HG02588 (cell line): Measurements from ENCODE around the gene KRT36.

ENCODE experiments used
- ATAC-seq: cut with Tn5 transposase; IDR thresholded peaks from one replicate; pipeline ENCODE4 v1.9.1; 2021; ENCODE audit warnings: mild to moderate bottlenecking, moderate library complexity; ENCODE audit not compliant: unreplicated experiment

The KRT36 gene

DNA sequence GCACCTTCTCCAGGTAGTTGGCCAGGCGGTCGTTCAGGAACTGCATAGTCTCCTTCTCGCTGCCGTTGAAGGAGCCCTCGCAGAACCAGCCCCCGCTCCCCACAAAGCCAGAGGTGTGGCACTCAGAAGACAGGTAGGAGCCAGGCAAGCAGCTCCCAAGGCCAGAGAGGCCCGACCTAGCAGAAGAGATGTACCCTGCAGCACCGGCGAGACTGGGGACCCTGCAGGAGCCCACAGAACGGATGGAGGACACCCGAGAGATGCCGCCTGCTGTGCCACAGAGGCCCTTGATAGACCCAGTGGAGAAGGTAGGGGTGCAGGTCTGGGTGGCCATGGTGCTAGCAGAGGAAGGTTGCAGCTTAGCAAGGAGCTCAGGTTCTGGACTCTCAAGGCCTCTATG, at the start of gene KRT36:
TSS of gene KRT36 (minus strand) at position 380 of the 400 bp plus-strand sequence. CDS start at position 334, 46 bp downstream.
- no peak for ATAC-seq

DNA sequence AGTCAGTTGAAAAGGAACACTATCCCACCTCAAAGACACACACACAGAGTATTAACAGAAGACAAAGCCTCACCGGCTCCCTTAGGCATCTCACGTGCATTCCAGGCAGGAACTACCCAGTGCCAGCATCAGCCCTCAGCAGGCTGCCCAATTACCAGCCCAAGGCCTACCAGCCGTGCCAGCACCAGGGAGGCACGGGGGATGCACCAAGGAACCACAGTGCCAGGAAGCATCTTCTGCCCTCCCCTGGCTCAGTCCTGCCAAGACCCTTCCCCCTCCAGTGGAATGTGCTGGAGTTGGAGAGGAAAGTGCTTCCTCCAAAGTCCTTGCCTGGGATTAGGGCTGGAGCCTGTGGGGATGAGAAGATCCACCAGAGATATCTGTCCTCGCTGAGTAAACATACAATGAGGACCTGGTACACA, 49.4 kb upstream of the KRT36 start:
- no peak for ATAC-seq

DNA sequence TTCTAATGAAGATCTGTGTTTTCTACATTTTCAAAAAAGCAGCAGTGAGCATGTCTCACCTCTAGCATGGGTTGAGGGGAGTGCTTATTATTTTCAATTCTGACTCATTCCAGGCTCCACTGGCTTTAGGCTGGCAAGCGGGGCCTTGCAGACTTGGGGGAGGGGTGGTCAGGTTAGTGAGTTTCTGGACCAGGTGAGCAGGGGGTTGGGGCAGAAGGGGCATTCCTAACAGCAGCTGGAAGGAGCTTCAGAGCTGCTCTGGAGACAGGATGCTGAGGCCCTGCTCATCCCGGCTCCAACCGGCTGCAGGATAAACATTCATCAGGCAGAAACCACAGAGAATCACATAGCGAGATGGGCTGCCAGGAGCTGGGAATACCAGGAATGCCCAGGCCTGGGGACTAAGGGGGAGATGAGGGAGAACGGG, 48.9 kb upstream of the KRT36 start:
- ATAC-seq = no peak

GRCh38 chr17:41537990-41538389, 48.3 kb upstream of the KRT36 start:
- ATAC-seq = no peak

DNA sequence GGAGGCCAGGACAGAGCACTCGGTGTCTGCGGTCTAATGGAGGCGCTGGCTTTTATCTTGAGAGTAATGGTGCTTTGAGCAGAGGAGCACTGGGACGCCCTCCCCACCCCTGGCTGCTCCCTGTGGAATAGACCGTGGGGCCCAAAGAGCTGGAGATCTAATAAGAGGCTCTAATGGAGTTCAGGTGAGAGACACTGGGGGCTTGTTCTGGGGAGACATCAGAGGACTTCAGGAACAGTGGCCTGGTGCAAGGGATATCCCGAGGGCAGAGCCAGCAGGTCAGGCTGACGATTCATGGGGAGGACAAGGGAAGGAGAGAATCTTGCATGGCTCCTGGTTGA, 47.9 kb upstream of the KRT36 start:
- ATAC-seq = no peak

- ATAC-seq = no peak
Measured at GRCh38 chr17:41536741-41537613, 47.3 kb upstream of the KRT36 start.

DNA sequence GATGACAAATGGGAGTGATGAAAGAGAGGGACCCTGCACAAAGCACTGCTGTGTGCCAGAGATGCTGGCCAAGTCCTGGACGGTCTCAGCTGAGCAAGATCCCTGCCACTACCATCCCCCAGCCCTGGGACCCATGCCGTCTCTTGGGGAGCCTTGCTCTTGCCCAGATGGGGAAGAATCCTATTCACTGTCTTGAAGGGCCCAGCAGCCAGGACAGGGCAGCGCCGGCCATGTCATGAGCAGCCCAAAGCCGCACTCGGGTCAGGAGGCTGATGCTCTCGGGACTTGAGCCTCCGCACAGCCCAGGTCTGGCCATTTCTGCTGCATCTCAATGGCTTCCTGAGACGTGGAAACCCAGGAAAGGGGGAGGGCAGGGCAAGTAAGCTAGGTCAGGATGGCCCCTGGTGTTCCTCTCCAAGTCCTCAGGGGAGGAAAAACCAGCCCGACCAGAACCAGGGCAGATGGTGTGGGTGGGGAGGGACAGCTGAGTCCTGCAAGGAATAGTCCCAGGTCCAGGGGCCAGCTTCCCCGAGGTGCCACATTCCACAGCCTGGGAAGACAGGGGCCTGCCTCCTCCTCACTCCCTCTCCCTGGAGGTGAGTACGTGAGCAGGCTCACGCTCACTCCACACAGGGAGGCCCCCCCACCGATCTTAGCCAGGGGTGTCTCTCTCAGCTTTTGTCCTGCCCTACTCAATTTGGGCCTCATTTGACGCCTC, 46.2 kb upstream of the KRT36 start:
- ATAC-seq = no peak

- ATAC-seq = no peak
Measured at GRCh38 chr17:41534899-41535546, 45.3 kb upstream of the KRT36 start.

DNA sequence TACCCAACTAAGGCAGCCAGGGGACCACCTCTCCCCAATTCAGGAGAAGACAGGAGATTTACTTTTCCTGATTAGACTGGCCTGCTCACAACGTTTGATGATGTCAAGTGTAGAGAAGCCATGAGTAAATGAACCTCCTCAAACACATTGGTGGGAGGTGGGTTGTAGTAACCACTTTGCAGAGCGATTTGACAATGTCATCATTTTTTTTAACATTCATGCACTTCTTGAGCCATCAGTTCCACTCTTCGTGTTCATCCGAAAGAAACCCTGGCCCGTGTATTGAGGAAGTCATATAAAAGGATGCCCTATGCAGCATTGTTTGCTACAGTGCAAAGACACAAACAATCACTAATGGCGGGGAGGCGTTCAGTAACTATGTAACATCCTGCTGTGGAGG, 43.9 kb upstream of the KRT36 start:
- no peak for ATAC-seq

DNA sequence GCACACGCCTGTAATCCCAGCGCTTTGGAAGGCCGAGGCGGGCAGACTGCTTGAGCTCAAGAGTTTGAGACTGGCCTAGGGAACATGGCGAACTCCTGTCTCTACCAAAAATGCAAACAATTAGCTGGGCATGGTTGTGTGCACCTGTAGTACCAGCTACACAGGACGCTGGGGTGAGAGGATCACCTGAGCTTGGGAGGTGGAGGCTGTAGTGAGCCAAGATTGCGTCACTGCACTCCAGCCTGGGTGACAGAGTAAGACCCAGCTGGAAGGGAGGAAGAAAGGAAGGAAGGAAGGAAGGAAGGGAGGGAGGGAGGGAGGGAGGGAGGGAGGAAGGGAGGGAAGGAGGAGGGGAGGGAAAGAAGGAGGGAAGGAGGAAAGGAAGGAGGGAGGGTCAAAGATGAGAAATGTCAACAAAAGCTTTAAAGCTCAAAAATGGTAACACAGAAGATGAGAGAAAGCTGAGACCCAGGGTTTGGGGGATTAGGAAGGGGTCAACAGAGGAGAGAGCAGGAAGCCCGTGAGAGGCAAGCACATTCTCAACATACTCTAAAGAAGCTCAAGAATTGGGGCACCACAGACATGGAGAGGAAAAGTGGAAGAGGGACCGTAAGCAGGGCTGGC, 43.3 kb upstream of the KRT36 start:
- ATAC-seq = no peak

- ATAC-seq = no peak
Measured at GRCh38 chr17:41531993-41532392, 42.3 kb upstream of the KRT36 start.

- no peak for ATAC-seq
Measured at GRCh38 chr17:41530062-41531048, 40.6 kb upstream of the KRT36 start.

- no peak for ATAC-seq
Measured at GRCh38 chr17:41529491-41529915, 39.8 kb upstream of the KRT36 start.

DNA sequence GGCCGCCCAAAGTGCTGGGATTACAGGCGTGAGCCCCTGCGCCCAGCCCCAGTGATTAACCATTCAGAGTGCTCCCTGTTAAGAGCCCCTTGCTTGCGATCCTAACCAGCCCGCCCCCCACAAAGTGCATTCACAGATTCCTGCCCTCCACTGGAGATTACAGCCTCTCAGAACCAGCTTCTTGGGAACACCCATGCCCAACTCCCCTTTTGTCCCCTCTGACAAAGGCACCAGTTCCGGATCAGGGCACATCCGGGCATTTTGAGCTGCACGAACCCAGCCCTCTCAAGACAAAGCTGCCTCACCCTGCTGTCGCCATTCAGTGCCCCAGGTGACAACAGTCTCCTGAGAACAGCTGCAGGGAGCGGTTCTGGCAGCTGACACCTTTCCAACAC, 39.2 kb upstream of the KRT36 start:
- no peak for ATAC-seq

GRCh38 chr17:41527063-41528023, 37.6 kb upstream of the KRT36 start:
- ATAC-seq = no peak

DNA sequence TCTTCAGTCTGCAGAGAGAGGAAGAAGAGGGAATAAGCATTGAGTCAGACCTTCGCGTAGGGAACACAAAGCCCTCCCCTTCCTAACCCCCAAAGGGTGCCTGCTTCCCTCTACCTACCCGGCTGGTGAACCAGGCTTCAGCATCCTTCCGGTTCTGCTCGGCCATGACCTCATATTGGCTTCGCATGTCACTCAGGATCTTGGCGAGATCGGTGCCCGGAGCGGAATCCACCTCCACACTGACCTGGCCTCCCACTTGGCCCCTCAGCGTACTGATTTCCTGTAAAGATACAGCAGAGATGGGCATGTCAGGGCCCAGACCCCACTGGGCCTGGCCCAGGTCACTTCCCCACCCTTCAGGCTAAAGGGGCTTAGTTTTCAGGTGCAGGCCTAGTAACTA, 34.6 kb upstream of the KRT36 start:
- no peak for ATAC-seq

- no peak for ATAC-seq
Measured at GRCh38 chr17:41523787-41524186, 34.1 kb upstream of the KRT36 start.

GRCh38 chr17:41523225-41523593, 33.5 kb upstream of the KRT36 start:
- ATAC-seq = no peak
